ACC112 (cell line): Measurements from ENCODE around the gene NXN.
A peak's percentile ranks its signal among the peaks of the same experiment; 100 is the strongest.

Experiments used
- H2AFZ ChIP-seq: fragments of 200-600 bp; sonication (generic); one replicate; pipeline ENCODE4 v1.6.0; 2017; ENCODE audit warnings: antibody characterized with exemption, low read length; ENCODE audit not compliant: unreplicated experiment
- H3K27ac ChIP-seq: fragments of 200-600 bp; sonication (generic); 2 replicates; pipeline ENCODE4 v1.5.1; 2014; ENCODE audit warnings: low read depth, mild to moderate bottlenecking, antibody characterized with exemption, low read length, moderate library complexity
- H3K27me3 ChIP-seq: fragments of 200-600 bp; sonication (generic); 2 replicates; pipeline ENCODE4 v1.6.1; 2014; ENCODE audit warnings: mild to moderate bottlenecking, antibody characterized with exemption, low read length, moderate library complexity, mixed read lengths; ENCODE audit not compliant: insufficient read depth
- H3K36me3 ChIP-seq: fragments of 200-600 bp; sonication (generic); 2 replicates; pipeline ENCODE4 v1.6.1; 2016; ENCODE audit warnings: mild to moderate bottlenecking, antibody characterized with exemption, low read length, moderate library complexity, mixed read lengths; ENCODE audit not compliant: insufficient read depth
- H3K4me1 ChIP-seq: fragments of 200-600 bp; sonication (generic); one replicate; pipeline ENCODE4 v1.6.1; 2016; ENCODE audit warnings: low read length, mixed read lengths; ENCODE audit not compliant: insufficient read depth, unreplicated experiment, control insufficient read depth
- H3K4me3 ChIP-seq: fragments of 200-600 bp; sonication (generic); 2 replicates; pipeline ENCODE4 v1.5.1; 2014; ENCODE audit warnings: mild to moderate bottlenecking, low read depth, low read length
- H3K79me2 ChIP-seq: fragments of 200-600 bp; sonication (generic); one replicate; pipeline ENCODE4 v1.6.0; 2016; ENCODE audit warnings: low read length; ENCODE audit not compliant: control insufficient read depth, unreplicated experiment, insufficient read depth

The NXN gene

GRCh38 chr17:979539-980405 is at the start of gene NXN:
Gene NXN (minus strand): TSS chr17:979776.
- Histone ChIP-seq H3K36me3 (no peaks in the 10 kb centered on the region), H2AFZ (peak within 1 kb of the TSS; percentile 77), H3K4me3 (peak within 1 kb of the TSS; percentile 94), H3K4me1 (peaks cover 21% of the 10 kb centered on the region), H3K79me2 (peaks cover 28% of the 10 kb centered on the region), H3K27ac (no peak within 1 kb of the TSS), H3K27me3 (no peaks in the 10 kb centered on the region)

- H3K4me1 ChIP-seq, result peaks cover 15% of the 10 kb centered on the region
- H3K79me2 ChIP-seq, result no peaks in the 10 kb centered on the region
- no peak overlapping the region for H3K27ac ChIP-seq
- no peak overlapping the region for H2AFZ ChIP-seq
- H3K36me3 ChIP-seq, result no peaks in the 10 kb centered on the region
- no peak overlapping the region for H3K4me3 ChIP-seq
- H3K27me3 ChIP-seq, result no peaks in the 10 kb centered on the region
Observed at GRCh38 chr17:1027044-1027443, 47.5 kb upstream of the NXN start.

GRCh38 chr17:1026599-1026975 is 47.0 kb upstream of the NXN start:
- no peaks in the 10 kb centered on the region for H3K27me3 ChIP-seq
- no peaks in the 10 kb centered on the region for H3K36me3 ChIP-seq
- no peak overlapping the region for H3K4me3 ChIP-seq
- no peak overlapping the region for H3K27ac ChIP-seq
- H3K4me1 ChIP-seq, result peaks cover 15% of the 10 kb centered on the region
- no peak overlapping the region for H2AFZ ChIP-seq
- no peaks in the 10 kb centered on the region for H3K79me2 ChIP-seq

- Histone ChIP-seq H3K27ac (no peak overlapping the region), H3K4me3 (no peak overlapping the region), H3K4me1 (peaks cover 15% of the 10 kb centered on the region), H3K36me3 (no peaks in the 10 kb centered on the region), H2AFZ (no peak overlapping the region), H3K27me3 (no peaks in the 10 kb centered on the region), H3K79me2 (no peaks in the 10 kb centered on the region)
Observed at GRCh38 chr17:1025733-1026598, 46.4 kb upstream of the NXN start.

- Histone ChIP-seq H3K27me3 (no peaks in the 10 kb centered on the region), H3K79me2 (no peaks in the 10 kb centered on the region), H3K4me1 (peaks cover 3% of the 10 kb centered on the region), H2AFZ (no peak overlapping the region), H3K36me3 (no peaks in the 10 kb centered on the region), H3K4me3 (no peak overlapping the region), H3K27ac (no peak overlapping the region)
Observed at GRCh38 chr17:1024076-1024475, 44.5 kb upstream of the NXN start.

- no peaks in the 10 kb centered on the region for H3K79me2 ChIP-seq
- H3K27me3 ChIP-seq, result no peaks in the 10 kb centered on the region
- H3K4me3 ChIP-seq, result no peak overlapping the region
- no peak overlapping the region for H3K27ac ChIP-seq
- no peak overlapping the region for H2AFZ ChIP-seq
- H3K4me1 ChIP-seq, result no peaks in the 10 kb centered on the region
- H3K36me3 ChIP-seq, result no peaks in the 10 kb centered on the region
Observed at GRCh38 chr17:1022278-1023024, 42.9 kb upstream of the NXN start.

- H3K4me1 ChIP-seq, result no peaks in the 10 kb centered on the region
- H2AFZ ChIP-seq, result no peak overlapping the region
- no peak overlapping the region for H3K4me3 ChIP-seq
- no peaks in the 10 kb centered on the region for H3K36me3 ChIP-seq
- H3K27ac ChIP-seq, result no peak overlapping the region
- H3K27me3 ChIP-seq, result no peaks in the 10 kb centered on the region
- no peaks in the 10 kb centered on the region for H3K79me2 ChIP-seq
Observed at GRCh38 chr17:1021147-1021546, 41.6 kb upstream of the NXN start.

GRCh38 chr17:1019451-1019850 is 39.9 kb upstream of the NXN start:
- no peaks in the 10 kb centered on the region for H3K27me3 ChIP-seq
- H2AFZ ChIP-seq, result no peak overlapping the region
- no peak overlapping the region for H3K4me3 ChIP-seq
- no peak overlapping the region for H3K27ac ChIP-seq
- no peaks in the 10 kb centered on the region for H3K36me3 ChIP-seq
- no peaks in the 10 kb centered on the region for H3K4me1 ChIP-seq
- no peaks in the 10 kb centered on the region for H3K79me2 ChIP-seq

GRCh38 chr17:1018547-1018946 is 39.0 kb upstream of the NXN start:
- Histone ChIP-seq H3K79me2 (no peaks in the 10 kb centered on the region), H3K36me3 (no peaks in the 10 kb centered on the region), H3K4me1 (no peaks in the 10 kb centered on the region), H2AFZ (no peak overlapping the region), H3K27ac (no peak overlapping the region), H3K27me3 (no peaks in the 10 kb centered on the region), H3K4me3 (no peak overlapping the region)

GRCh38 chr17:1013729-1014090 is 34.1 kb upstream of the NXN start:
- H3K4me1 ChIP-seq, result no peaks in the 10 kb centered on the region
- no peak overlapping the region for H2AFZ ChIP-seq
- peaks cover 3% of the 10 kb centered on the region; the same call in 1 of the 2 replicates for H3K36me3 ChIP-seq
- H3K79me2 ChIP-seq, result no peaks in the 10 kb centered on the region
- no peak overlapping the region for H3K4me3 ChIP-seq
- H3K27me3 ChIP-seq, result no peaks in the 10 kb centered on the region
- no peak overlapping the region for H3K27ac ChIP-seq
